HL-60/S4 (cell line): ENCODE results near the gene UQCC5.

Experiments used
- in situ Hi-C: fragments of 300-500 bp; cut with MboI; formaldehyde crosslinking; loops from 2 replicates; pipeline ENCODE4 v1.14.3; 2022; ENCODE audit warnings: low sequenced_read_pairs

The UQCC5 gene

DNA sequence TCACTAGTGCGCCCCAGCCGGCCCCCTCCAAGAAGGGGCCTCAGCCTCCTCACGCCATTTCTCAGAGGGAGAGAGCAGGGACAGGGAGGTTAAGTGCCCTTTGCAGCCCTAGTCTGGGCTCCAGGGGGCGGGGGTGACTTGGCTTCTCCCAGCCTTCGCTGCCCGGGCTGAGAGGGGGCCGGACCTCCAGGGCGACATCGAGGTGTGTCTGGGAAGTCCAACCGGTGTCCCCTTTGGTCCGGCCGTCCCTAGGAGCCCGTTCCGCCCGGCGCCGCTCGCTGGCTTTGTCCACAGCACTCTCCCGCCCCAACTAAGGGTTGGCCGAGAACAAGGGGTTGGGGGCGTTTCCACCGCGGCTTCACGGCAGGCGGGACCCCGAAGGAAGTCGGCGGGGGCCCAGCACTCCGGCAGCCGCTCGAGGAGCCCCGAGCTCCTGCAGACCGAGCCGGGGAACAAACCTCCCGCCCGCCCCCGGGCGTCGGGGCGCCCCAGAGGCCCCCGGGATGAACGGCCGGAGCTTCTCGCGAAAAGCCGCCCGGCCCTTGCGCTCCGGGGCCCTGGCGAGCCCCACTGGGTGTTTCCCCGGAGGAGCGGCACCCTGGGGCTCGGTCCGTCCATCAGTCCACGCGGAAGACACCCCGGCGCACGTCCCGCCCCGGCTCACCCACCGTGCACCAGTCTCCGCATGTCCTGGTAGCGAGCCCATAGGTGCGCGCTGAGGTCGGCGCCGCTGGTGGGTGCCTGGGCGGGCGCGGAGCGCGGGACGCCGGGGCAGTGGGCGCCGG, 3.4 kb upstream of the UQCC5 start:
- in situ Hi-C loops, result no loop called here

GRCh38 chr3:52533623-52534280, 2.7 kb upstream of the UQCC5 start, which contains the start of gene NT5DC2:
TSS of gene NT5DC2 (minus strand) at chr3:52533857. CDS start at chr3:52533737, 120 bp downstream.
- in situ Hi-C loops, result no loop called here

GRCh38 chr3:52534281-52535183, 1.9 kb upstream of the UQCC5 start:
- in situ Hi-C loops, result no loop called here

DNA sequence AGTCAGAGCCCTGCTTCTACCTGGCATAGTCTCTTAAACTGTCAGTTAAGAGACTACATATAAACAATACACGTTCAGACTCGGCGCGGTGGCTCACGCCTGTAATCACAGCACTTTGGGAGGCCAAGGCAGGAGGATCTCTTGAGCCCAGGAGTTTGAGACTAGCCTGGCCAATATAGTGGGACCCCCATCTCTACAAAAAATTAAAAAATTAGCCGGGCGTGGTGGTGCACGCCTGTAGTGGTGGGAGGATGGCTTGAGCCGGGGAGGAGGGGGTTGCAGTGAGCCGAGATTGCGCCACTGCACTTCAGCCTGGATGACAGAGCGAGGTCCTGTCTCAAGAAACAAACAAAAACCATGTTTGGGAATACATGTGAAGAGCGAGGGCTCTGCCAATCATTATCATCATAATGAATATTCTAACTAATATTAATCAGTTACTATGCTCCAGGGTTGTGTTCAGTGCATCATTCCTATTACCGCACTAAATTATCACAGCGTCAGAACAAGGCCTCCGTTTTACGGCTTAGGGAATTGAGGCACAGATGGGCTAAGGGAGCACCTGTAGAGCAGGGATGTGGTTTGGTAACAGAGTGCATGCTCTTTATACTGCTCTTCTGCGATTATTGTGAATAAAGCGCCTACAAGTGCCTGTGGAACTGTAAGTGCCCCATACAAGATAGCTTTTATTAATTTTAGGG, 844 bp upstream of the UQCC5 start:
- in situ Hi-C loops, result no loop called here

DNA sequence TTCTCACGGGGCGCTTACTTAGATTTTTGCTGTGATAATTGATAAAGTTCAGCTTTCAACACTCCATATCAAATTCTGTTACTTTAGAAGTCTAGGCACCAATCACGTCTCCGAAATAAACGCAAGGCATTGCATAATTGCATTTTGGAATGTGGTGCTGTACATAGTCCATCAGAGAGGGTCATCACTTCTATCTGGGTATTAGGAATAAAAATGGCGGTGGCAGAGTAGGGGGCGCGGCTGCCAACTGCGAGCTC, 365 bp upstream of the UQCC5 start:
- in situ Hi-C loops, result no loop called here

- in situ Hi-C loops, result no loop called here
Measured at GRCh38 chr3:52537165-52537620, 788 bp downstream of the UQCC5 start.

DNA sequence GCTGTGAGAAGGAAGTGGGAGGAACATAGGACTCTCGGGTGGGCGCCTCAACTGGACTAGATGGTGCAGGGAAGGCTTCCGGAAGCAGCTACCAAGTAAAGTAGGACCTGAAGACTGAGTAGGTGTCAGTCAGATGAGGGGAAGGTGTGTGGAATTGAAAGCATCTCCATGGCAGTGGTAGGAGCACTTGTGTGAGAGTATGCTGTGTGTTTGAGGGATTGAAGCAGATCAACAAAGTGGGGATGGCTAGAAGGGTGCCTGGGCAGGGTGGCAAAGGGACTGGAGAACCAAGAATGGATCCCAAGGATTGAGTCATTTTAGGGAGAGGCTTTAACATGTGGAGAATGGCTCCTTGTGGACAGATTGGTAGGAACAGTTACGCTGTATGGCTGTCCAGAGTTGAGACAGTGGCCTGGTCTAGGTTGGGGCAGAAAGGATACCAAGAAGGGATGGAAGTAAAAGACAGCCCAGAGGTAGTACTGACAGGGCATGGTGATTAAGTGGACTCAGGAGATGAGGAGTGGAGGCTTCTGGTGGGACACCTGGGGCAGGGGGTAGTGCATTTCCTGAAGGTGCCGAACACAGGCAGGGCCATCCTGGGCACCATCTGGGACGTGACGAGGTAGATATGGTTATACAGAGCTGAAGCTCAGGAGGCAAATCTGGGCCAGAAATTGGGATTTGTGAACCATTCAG, 1.5 kb downstream of the UQCC5 start:
- in situ Hi-C loops, result no loop called here

- in situ Hi-C loops, result no loop called here
Measured at GRCh38 chr3:52539010-52539653, 2.7 kb downstream of the UQCC5 start.

- in situ Hi-C loops, result no loop called here
Measured at GRCh38 chr3:52541050-52541449, 4.6 kb downstream of the UQCC5 start.

DNA sequence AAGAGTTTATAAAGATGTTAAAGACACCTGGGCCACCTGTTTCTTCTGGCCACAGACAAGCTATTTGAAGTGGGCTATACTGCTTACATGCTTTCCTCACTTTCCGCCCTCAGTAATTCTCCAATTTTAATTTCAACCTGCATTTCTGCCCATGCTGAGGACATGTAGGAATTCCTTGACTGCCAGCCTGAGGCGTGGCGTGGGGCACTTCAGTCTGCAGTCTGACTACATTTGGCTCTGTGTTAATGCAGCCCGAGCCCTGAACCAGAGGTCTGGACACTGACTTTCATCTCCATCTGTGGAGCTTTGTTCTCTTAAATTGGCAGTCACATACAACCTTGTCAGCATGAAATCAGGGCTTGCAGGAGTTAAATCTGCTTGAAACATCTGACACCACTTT, 8.5 kb downstream of the UQCC5 start:
- in situ Hi-C loops, result no loop called here

DNA sequence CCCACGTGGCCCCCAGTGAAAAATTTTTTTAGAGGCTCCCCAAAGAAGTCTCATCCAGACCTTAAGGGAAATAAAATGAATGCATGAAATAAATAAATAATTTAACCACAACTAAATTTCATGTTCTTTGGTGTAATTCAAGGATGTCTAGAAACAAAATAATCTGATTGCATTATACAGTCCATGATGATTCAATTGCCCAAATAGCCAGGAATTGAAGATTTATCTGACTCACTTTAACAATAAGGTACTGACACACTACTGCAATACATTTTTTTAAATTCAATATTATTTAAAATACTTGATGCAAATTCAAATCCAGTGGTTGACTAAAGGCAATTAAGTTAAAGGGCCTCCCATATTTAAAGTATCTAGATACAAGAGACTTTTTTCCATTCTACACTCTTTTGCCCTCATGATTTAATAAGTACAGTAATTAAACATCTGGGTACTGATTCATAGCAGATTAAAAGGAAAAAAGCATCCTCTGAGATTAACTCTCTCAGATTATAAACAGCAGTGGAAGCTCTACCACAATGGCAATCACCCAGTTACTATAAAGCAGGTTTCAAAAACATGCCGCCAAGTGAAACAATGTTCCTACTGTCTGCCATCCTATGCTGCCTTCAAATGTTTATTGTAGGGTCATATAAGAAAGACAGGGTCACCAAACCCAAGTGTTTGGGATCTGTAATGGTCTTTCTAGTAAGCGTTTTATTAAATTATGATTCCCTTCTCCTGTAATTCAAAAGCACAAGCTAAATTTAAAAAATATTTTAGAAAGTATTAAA, 9.9 kb downstream of the UQCC5 start:
- in situ Hi-C loops, result no loop called here

DNA sequence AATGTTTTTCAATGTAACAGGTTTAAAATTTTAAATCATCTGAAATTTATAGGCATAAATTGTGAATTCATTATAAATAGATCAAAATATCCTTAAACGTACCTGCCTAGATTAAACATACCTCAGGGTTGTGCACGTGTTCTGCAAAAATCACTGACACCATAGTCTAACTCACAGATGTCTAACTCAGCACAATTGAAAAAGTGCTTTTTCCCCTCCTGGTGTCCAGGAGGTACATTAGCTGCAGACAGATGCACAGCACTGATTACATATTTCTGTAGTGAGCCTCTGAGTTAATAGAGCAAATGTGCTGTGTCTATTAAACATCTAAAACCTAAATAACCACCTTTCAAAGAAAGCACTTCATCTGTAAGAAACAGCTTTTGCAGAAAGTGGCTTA, 10.7 kb downstream of the UQCC5 start:
- in situ Hi-C loops, result no loop called here

GRCh38 chr3:52551118-52551517, 14.7 kb downstream of the UQCC5 start:
- in situ Hi-C loops, result no loop called here

GRCh38 chr3:52552089-52552488, 15.7 kb downstream of the UQCC5 start:
- in situ Hi-C loops, result no loop called here

GRCh38 chr3:52554026-52554755, 17.8 kb downstream of the UQCC5 start:
- in situ Hi-C loops, result no loop called here

DNA sequence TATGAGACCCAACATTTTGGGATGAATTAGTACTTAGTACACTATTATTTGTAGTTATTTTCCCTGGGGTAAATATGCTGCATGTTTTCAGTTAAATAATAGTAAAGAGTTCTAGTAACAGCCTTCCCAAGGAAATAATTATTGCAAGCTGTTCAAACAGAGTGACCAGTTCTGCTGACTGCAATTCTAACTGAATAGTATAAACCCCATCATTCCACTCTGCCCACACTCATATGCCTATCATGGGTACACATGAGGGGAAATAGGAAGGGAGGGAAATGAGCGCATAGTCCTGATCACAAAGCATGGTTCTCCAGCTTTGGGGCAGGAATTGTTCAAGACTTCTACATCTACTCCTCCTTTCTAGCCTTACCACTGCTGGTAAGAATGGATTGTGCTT, 18.7 kb downstream of the UQCC5 start:
- in situ Hi-C loops, result no loop called here

DNA sequence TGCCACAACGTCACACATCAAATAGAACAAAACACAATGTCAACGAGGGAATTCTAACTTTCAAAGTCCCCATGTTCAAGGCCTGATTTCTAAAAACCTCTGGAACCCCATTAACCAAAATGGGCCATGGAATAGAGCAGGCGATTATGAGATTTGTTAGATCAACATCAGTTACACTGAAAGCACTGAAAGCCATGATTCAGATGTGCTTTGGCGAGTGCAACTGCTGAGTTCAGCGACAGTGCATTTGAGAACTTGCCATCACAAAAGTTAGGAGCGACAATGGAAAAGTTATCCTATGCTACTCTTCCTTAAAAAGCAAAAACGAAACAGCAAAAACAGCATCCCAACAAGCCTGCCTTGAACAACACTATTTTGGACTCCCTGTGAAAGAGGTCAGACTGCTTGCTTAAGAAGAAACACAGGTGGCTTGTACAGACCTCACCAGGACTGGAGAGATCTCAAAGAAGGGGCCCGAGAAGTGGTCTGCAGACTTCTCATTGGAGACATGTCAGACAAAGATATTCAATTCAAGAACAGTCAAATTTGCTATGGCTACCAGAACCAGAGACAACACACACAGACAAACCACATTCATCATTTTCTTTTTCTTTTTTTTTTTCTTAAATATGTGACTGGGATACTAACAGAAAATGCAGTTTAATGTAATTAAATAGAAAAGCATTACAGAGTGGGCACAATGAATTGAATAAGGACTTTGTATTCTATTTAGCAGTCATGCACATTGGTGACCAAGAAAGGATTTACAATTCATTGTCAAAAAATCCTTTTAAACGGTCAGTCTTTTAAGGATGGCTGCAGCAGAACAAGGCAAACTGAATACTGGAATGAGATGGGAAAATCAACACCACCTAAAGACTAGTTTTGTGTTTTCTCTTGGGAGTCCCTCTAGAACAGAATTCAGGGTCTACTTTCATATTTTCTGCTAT, 20.9 kb downstream of the UQCC5 start:
- in situ Hi-C loops, result no loop called here
